ENCODE measurements around the gene C20orf204. TPM values are rescaled to one million over a fixed set of nuclear protein-coding genes. Genes with fewer than 3 reads are reported as not detected.

The C20orf204 gene
- total RNA-seq, 1 donor from 2014 or later, result 0.52 TPM

- Histone ChIP-seq H3K9ac (ENCODE audit: low read depth in 1 of 3, low read length in 3 of 3) (no peak overlapping the region), H3K4me3 (ENCODE audit: low read length in 3 of 3) (no peak overlapping the region), H3K27ac (ENCODE audit: low read depth, low read length) (no peak overlapping the region), H3K4me1 (ENCODE audit: control insufficient read depth in 3 of 3, insufficient read depth in 3 of 3, low read length in 3 of 3) (peaks cover 0 to 9% (median 4%) of the 10 kb centered on the region in 3 donors), H3K36me3 (ENCODE audit: control insufficient read depth in 3 of 3, insufficient read depth in 3 of 3, low read length in 3 of 3) (peaks cover 3 to 5% (median 4%) of the 10 kb centered on the region in 3 donors), H3K27me3 (ENCODE audit: control insufficient read depth in 3 of 3, insufficient read depth in 3 of 3, low read length in 3 of 3) (no peaks in the 10 kb centered on the region), H3K9me3 (ENCODE audit: control insufficient read depth in 3 of 3, low read length in 3 of 3) (no peaks in the 10 kb centered on the region)
These were observed 33.7 kb downstream of the C20orf204 start for GRCh38 chr20:64069614-64070243.

GRCh38 chr20:64070244-64070993 lies 34.4 kb downstream of the C20orf204 start:
- Histone ChIP-seq H3K36me3 (ENCODE audit: control insufficient read depth in 3 of 3, insufficient read depth in 3 of 3, low read length in 3 of 3) (peaks cover 3 to 5% (median 4%) of the 10 kb centered on the region in 3 donors), H3K4me3 (ENCODE audit: low read length in 3 of 3) (no peak overlapping the region), H3K9me3 (ENCODE audit: control insufficient read depth in 3 of 3, low read length in 3 of 3) (no peaks in the 10 kb centered on the region), H3K9ac (ENCODE audit: low read depth in 1 of 3, low read length in 3 of 3) (no peak overlapping the region), H3K27me3 (ENCODE audit: control insufficient read depth in 3 of 3, insufficient read depth in 3 of 3, low read length in 3 of 3) (no peaks in the 10 kb centered on the region), H3K27ac (ENCODE audit: low read depth, low read length) (no peak overlapping the region), H3K4me1 (ENCODE audit: control insufficient read depth in 3 of 3, insufficient read depth in 3 of 3, low read length in 3 of 3) (peaks cover 0 to 4% (median 0%) of the 10 kb centered on the region in 3 donors)

- H3K4me3 ChIP-seq (ENCODE audit: low read length in 3 of 3), result no peak overlapping the region
- peaks cover 0 to 2% (median 0%) of the 10 kb centered on the region in 3 donors for H3K4me1 ChIP-seq (ENCODE audit: control insufficient read depth in 3 of 3, insufficient read depth in 3 of 3, low read length in 3 of 3)
- no peak overlapping the region for H3K27ac ChIP-seq (ENCODE audit: low read depth, low read length)
- no peak overlapping the region for H3K9ac ChIP-seq (ENCODE audit: low read depth in 1 of 3, low read length in 3 of 3)
- H3K9me3 ChIP-seq (ENCODE audit: control insufficient read depth in 3 of 3, low read length in 3 of 3), result no peaks in the 10 kb centered on the region
- H3K27me3 ChIP-seq (ENCODE audit: control insufficient read depth in 3 of 3, insufficient read depth in 3 of 3, low read length in 3 of 3), result peaks cover 0 to 3% (median 0%) of the 10 kb centered on the region in 3 donors
- H3K36me3 ChIP-seq (ENCODE audit: control insufficient read depth in 3 of 3, insufficient read depth in 3 of 3, low read length in 3 of 3), result peaks cover 3 to 5% (median 4%) of the 10 kb centered on the region in 3 donors
These were observed 35.7 kb downstream of the C20orf204 start for GRCh38 chr20:64071341-64072332.

- Histone ChIP-seq H3K27ac (ENCODE audit: low read depth, low read length) (no peak overlapping the region), H3K4me1 (ENCODE audit: control insufficient read depth in 3 of 3, insufficient read depth in 3 of 3, low read length in 3 of 3) (peaks cover 0 to 3% (median 2%) of the 10 kb centered on the region in 3 donors), H3K4me3 (ENCODE audit: low read length in 3 of 3) (no peak overlapping the region), H3K9me3 (ENCODE audit: control insufficient read depth in 3 of 3, low read length in 3 of 3) (no peaks in the 10 kb centered on the region), H3K27me3 (ENCODE audit: control insufficient read depth in 3 of 3, insufficient read depth in 3 of 3, low read length in 3 of 3) (peaks cover 0 to 3% (median 0%) of the 10 kb centered on the region in 3 donors), H3K36me3 (ENCODE audit: control insufficient read depth in 3 of 3, insufficient read depth in 3 of 3, low read length in 3 of 3) (peaks cover 3 to 5% (median 4%) of the 10 kb centered on the region in 3 donors), H3K9ac (ENCODE audit: low read depth in 1 of 3, low read length in 3 of 3) (no peak overlapping the region)
These were observed 36.6 kb downstream of the C20orf204 start for GRCh38 chr20:64072498-64073063.

- Histone ChIP-seq H3K9me3 (ENCODE audit: control insufficient read depth in 3 of 3, low read length in 3 of 3) (no peaks in the 10 kb centered on the region), H3K36me3 (ENCODE audit: control insufficient read depth in 3 of 3, insufficient read depth in 3 of 3, low read length in 3 of 3) (peaks cover 3 to 5% (median 4%) of the 10 kb centered on the region in 3 donors), H3K27ac (ENCODE audit: low read depth, low read length) (no peak overlapping the region), H3K4me3 (ENCODE audit: low read length in 3 of 3) (no peak overlapping the region), H3K4me1 (ENCODE audit: control insufficient read depth in 3 of 3, insufficient read depth in 3 of 3, low read length in 3 of 3) (peaks cover 4 to 13% (median 11%) of the 10 kb centered on the region in 3 donors), H3K27me3 (ENCODE audit: control insufficient read depth in 3 of 3, insufficient read depth in 3 of 3, low read length in 3 of 3) (peaks cover 0 to 7% (median 2%) of the 10 kb centered on the region in 3 donors), H3K9ac (ENCODE audit: low read depth in 1 of 3, low read length in 3 of 3) (no peak overlapping the region)
These were observed 37.6 kb downstream of the C20orf204 start for GRCh38 chr20:64073476-64074183.

GRCh38 chr20:64074184-64074789 lies 38.3 kb downstream of the C20orf204 start:
- peaks cover 11 to 18% (median 17%) of the 10 kb centered on the region in 3 donors for H3K4me1 ChIP-seq (ENCODE audit: control insufficient read depth in 3 of 3, insufficient read depth in 3 of 3, low read length in 3 of 3)
- H3K4me3 ChIP-seq (ENCODE audit: low read length in 3 of 3), result no peak overlapping the region
- H3K36me3 ChIP-seq (ENCODE audit: control insufficient read depth in 3 of 3, insufficient read depth in 3 of 3, low read length in 3 of 3), result peaks cover 3 to 5% (median 4%) of the 10 kb centered on the region in 3 donors

GRCh38 chr20:64074963-64075362 lies 39.0 kb downstream of the C20orf204 start:
- peaks cover 11 to 18% (median 17%) of the 10 kb centered on the region in 3 donors for H3K4me1 ChIP-seq (ENCODE audit: control insufficient read depth in 3 of 3, insufficient read depth in 3 of 3, low read length in 3 of 3)
- H3K9ac ChIP-seq (ENCODE audit: low read depth in 1 of 3, low read length in 3 of 3), result no peak overlapping the region
- H3K4me3 ChIP-seq (ENCODE audit: low read length in 3 of 3), result no peak overlapping the region
- no peak overlapping the region for H3K27ac ChIP-seq (ENCODE audit: low read depth, low read length)
- H3K36me3 ChIP-seq (ENCODE audit: control insufficient read depth in 3 of 3, insufficient read depth in 3 of 3, low read length in 3 of 3), result peaks cover 3 to 5% (median 4%) of the 10 kb centered on the region in 3 donors
- peaks cover 0 to 7% (median 6%) of the 10 kb centered on the region in 3 donors for H3K27me3 ChIP-seq (ENCODE audit: control insufficient read depth in 3 of 3, insufficient read depth in 3 of 3, low read length in 3 of 3)
- no peaks in the 10 kb centered on the region for H3K9me3 ChIP-seq (ENCODE audit: control insufficient read depth in 3 of 3, low read length in 3 of 3)

More at GRCh38 chr20:64074184-64074789, 38.3 kb downstream of the C20orf204 start:
- Histone ChIP-seq H3K27me3 (ENCODE audit: control insufficient read depth in 3 of 3, insufficient read depth in 3 of 3, low read length in 3 of 3) (peaks cover 0 to 7% (median 6%) of the 10 kb centered on the region in 3 donors), H3K27ac (ENCODE audit: low read depth, low read length) (no peak overlapping the region), H3K9ac (ENCODE audit: low read depth in 1 of 3, low read length in 3 of 3) (no peak overlapping the region), H3K9me3 (ENCODE audit: control insufficient read depth in 3 of 3, low read length in 3 of 3) (no peaks in the 10 kb centered on the region)

- H3K27ac ChIP-seq (ENCODE audit: low read depth, low read length), result no peak overlapping the region
- no peak overlapping the region for H3K9ac ChIP-seq (ENCODE audit: low read depth in 1 of 3, low read length in 3 of 3)
- H3K9me3 ChIP-seq (ENCODE audit: control insufficient read depth in 3 of 3, low read length in 3 of 3), result no peaks in the 10 kb centered on the region
- H3K4me1 ChIP-seq (ENCODE audit: control insufficient read depth in 3 of 3, insufficient read depth in 3 of 3, low read length in 3 of 3), result peaks cover 11 to 23% (median 19%) of the 10 kb centered on the region in 3 donors
- H3K27me3 ChIP-seq (ENCODE audit: control insufficient read depth in 3 of 3, insufficient read depth in 3 of 3, low read length in 3 of 3), result peaks cover 0 to 7% (median 6%) of the 10 kb centered on the region in 3 donors
- no peak overlapping the region for H3K4me3 ChIP-seq (ENCODE audit: low read length in 3 of 3)
- peaks cover 3 to 5% (median 4%) of the 10 kb centered on the region in 3 donors for H3K36me3 ChIP-seq (ENCODE audit: control insufficient read depth in 3 of 3, insufficient read depth in 3 of 3, low read length in 3 of 3)
These were observed 39.6 kb downstream of the C20orf204 start for GRCh38 chr20:64075556-64075955.
